ENCODE data around the gene HOXC6. TPM values are rescaled to one million over a fixed set of nuclear protein-coding genes. Genes with fewer than 3 reads are reported as not detected.

The HOXC6 gene
- total and polyA plus RNA-seq, 2 of the 13 experiments (the other 11 are each of a cell fraction or from before 2014, with no cell fraction given), result not detected

- no peaks in the 10 kb centered on the region for H3K79me2 ChIP-seq (ENCODE audit: insufficient read depth, low read length)
- peaks cover 35% of the 10 kb centered on the region for H3K4me1 ChIP-seq (ENCODE audit: insufficient read depth, low read length)
- FAIRE-seq (no peak), DNase-seq (ENCODE audit: low spot score) (no peak), ATAC-seq (no peak)
- CTCF ChIA-PET (ENCODE audit: low intra/inter-chr PET ratio, low total read pairs), result no interaction called here
- no peak overlapping the region for H3K27ac ChIP-seq (ENCODE audit: extremely low read length, insufficient read depth, low read length)
- H4K20me1 ChIP-seq (ENCODE audit: insufficient read depth, low read length), result no peaks in the 10 kb centered on the region
- POLR2A ChIA-PET, result no interaction called here
- no peak overlapping the region for H2AFZ ChIP-seq (ENCODE audit: low read length)
- BruUV-seq (replicated peaks), result no TSS peak
- no peaks in the 10 kb centered on the region for H3K36me3 ChIP-seq (replicated peaks in 1 of 2; ENCODE audit: control insufficient read depth in 1 of 2, insufficient read depth in 2 of 2, low read length in 2 of 2)
- no peak overlapping the region for H3K9ac ChIP-seq (ENCODE audit: insufficient read depth, low read depth, low read length)
- H3K4me2 ChIP-seq (ENCODE audit: low read depth, low read length), result no peak overlapping the region
- intact Hi-C loops (cut with micrococcal nuclease; ENCODE audit: unreplicated experiment), result no loop called here
- WGBS (ENCODE audit: low lambda C conversion rate), result 62% methylated on average over 26 of the region's 30 CpGs
- no peaks in the 10 kb centered on the region for H3K9me3 ChIP-seq (ENCODE audit: low read length)
- TF ChIP-seq ZNF781 (CRISPR knock-in tag; IDR thresholded peaks at IDR 0.05; ENCODE audit: borderline replicate concordance, not compliant biosample characterization) (no peak), HMGA1 (CRISPR knock-in tag; conservative IDR thresholded peaks at IDR 0.05) (no peak), PHF20 (CRISPR knock-in tag; IDR thresholded peaks at IDR 0.05) (no peak), ZNF18 (CRISPR knock-in tag; IDR thresholded peaks at IDR 0.05; ENCODE audit: insufficient replicate concordance) (no peak), ZNF746 (CRISPR knock-in tag; IDR thresholded peaks at IDR 0.05) (no peak), MBNL3 (CRISPR knock-in tag; conservative IDR thresholded peaks at IDR 0.05) (no peak)
- no peak overlapping the region for H3K4me3 ChIP-seq (replicated peaks in 1 of 3; ENCODE audit: insufficient read depth in 1 of 3, low read depth in 2 of 3, low read length in 3 of 3)
- in situ Hi-C loops (cut with HindIII; ENCODE audit: extremely low pct_ligation_motif_present, low pct_unique_long_range_greater_than_20kb), result no loop called here
- H3K27me3 ChIP-seq (ENCODE audit: control insufficient read depth in 1 of 2, insufficient read depth in 2 of 2, low read length in 2 of 2), result peaks cover 5 to 63% of the 10 kb centered on the region in 2 experiments
These were observed 46.3 kb upstream of the HOXC6 start for GRCh38 chr12:53981634-53982565.

Data from HepG2 (cell line).